ENCODE data around the gene SYT2. TPM values are rescaled to one million over a fixed set of nuclear protein-coding genes. Genes with fewer than 3 reads are reported as not detected.

Gene SYT2
- total RNA-seq, 1 experiment from 2014 or later, result not detected

DNA sequence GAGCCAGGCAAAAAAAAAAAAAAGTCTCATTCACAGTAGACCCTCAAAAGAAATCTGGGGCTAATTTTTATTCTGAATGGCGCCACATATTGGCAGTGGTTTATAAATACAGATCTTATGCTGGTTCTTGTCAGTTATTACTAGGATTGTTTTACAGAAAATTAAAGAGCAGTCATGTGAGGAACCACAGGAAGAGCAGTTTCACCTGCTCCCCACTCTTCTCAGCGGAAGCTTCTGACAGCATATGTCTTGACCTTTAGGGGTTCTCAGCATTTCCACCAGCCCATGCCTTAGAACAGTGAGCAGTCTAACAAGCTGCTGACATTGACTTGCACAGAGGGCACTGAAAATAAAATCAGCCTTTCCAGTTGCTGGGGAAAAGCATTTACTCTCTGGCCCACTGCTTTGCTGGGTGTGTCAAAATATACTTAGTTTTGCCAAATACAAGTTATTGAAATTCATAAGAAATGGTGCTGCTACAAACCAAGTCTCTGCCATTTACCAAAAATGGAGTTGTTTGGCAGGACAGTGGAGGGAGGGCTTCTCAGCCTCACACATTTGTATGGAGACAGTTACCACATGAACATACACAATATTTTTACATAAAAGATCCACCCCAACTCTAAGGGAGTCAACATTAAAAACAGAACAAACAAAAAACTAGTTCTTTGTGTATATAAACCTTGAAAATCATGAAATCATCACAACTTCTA is 144.2 kb downstream of the SYT2 start:
- ChIA-PET RAD21 (ENCODE audit: low non-redundant PET in 1 of 2, low total read pairs in 2 of 2, uncharacterized antibody in 2 of 2, unreplicated experiment in 2 of 2) (no interaction called here), CTCF (no interaction called here), POLR2A (no interaction called here)
- H3K4me3 ChIP-seq (replicated peaks in 1 of 2; ENCODE audit: low read depth in 1 of 2, low read length in 2 of 2), result no peak overlapping the region
- no peak overlapping the region for H3K4me2 ChIP-seq (ENCODE audit: low read length)
- no peak for DNase-seq (ENCODE audit: low read depth, low spot score)
- BruUV-seq (replicated peaks), result no TSS peak
- no peak overlapping the region for H2AFZ ChIP-seq (ENCODE audit: low read depth, low read length, poor library complexity, severe bottlenecking)
- intact Hi-C loops (cut with micrococcal nuclease), result no loop called here
- H3K27me3 ChIP-seq (ENCODE audit: insufficient read depth, low read length), result no peaks in the 10 kb centered on the region
- H3K9me3 ChIP-seq (ENCODE audit: control insufficient read depth in 1 of 2, insufficient read depth in 1 of 2, low read depth in 1 of 2, low read length in 2 of 2), result no peaks in the 10 kb centered on the region
- no peaks in the 10 kb centered on the region for H4K20me1 ChIP-seq (ENCODE audit: insufficient read depth)
- H3K4me1 ChIP-seq (ENCODE audit: control insufficient read depth in 1 of 2, insufficient read depth in 2 of 2, low read length in 2 of 2), result peaks cover 6 to 23% of the 10 kb centered on the region in 2 experiments; a peak in 3 of 4 replicates
- H3K9ac ChIP-seq (ENCODE audit: low read length), result no peak overlapping the region
- TF ChIP-seq ZNF274 (IDR thresholded peaks at IDR 0.05; ENCODE audit: low read depth, low read length), result no peak
- TF ChIP-seq POLR2AphosphoS5 (IDR thresholded peaks at IDR 0.05; ENCODE audit: low read depth, low read length), result no peak
- no peak for TF ChIP-seq YY1 (IDR thresholded peaks at IDR 0.05; ENCODE audit: extremely low read depth, insufficient replicate concordance, low read depth, low read length)
- TF ChIP-seq POLR2A (IDR thresholded peaks at IDR 0.05; ENCODE audit: borderline replicate concordance, extremely low read depth, insufficient read depth, insufficient read length), result no peak
- TF ChIP-seq SRF (IDR thresholded peaks at IDR 0.05; ENCODE audit: low read depth), result no peak
- TF ChIP-seq FOSL1 (IDR thresholded peaks at IDR 0.05; ENCODE audit: low read depth), result no peak
- no peak for TF ChIP-seq CBX3 (IDR thresholded peaks at IDR 0.05; ENCODE audit: low read depth)
- no peak for TF ChIP-seq RAD21 (IDR thresholded peaks at IDR 0.05; ENCODE audit: low read depth)
- no peak for TF ChIP-seq SP1 (IDR thresholded peaks at IDR 0.05; ENCODE audit: low read depth)
- TF ChIP-seq, protein P1, sequence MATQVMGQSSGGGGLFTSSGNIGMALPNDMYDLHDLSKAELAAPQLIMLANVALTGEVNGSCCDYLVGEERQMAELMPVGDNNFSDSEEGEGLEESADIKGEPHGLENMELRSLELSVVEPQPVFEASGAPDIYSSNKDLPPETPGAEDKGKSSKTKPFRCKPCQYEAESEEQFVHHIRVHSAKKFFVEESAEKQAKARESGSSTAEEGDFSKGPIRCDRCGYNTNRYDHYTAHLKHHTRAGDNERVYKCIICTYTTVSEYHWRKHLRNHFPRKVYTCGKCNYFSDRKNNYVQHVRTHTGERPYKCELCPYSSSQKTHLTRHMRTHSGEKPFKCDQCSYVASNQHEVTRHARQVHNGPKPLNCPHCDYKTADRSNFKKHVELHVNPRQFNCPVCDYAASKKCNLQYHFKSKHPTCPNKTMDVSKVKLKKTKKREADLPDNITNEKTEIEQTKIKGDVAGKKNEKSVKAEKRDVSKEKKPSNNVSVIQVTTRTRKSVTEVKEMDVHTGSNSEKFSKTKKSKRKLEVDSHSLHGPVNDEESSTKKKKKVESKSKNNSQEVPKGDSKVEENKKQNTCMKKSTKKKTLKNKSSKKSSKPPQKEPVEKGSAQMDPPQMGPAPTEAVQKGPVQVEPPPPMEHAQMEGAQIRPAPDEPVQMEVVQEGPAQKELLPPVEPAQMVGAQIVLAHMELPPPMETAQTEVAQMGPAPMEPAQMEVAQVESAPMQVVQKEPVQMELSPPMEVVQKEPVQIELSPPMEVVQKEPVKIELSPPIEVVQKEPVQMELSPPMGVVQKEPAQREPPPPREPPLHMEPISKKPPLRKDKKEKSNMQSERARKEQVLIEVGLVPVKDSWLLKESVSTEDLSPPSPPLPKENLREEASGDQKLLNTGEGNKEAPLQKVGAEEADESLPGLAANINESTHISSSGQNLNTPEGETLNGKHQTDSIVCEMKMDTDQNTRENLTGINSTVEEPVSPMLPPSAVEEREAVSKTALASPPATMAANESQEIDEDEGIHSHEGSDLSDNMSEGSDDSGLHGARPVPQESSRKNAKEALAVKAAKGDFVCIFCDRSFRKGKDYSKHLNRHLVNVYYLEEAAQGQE (IDR thresholded peaks at IDR 0.05; ENCODE audit: low read depth), result no peak
- TF ChIP-seq CEBPB (IDR thresholded peaks at IDR 0.05; ENCODE audit: low read depth), result no peak
- TF ChIP-seq ELF1 (IDR thresholded peaks at IDR 0.05; ENCODE audit: borderline replicate concordance, low read depth), result no peak
- TF ChIP-seq, protein P2, sequence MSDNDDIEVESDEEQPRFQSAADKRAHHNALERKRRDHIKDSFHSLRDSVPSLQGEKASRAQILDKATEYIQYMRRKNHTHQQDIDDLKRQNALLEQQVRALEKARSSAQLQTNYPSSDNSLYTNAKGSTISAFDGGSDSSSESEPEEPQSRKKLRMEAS (IDR thresholded peaks at IDR 0.05), result no peak
- TF ChIP-seq, protein P3, sequence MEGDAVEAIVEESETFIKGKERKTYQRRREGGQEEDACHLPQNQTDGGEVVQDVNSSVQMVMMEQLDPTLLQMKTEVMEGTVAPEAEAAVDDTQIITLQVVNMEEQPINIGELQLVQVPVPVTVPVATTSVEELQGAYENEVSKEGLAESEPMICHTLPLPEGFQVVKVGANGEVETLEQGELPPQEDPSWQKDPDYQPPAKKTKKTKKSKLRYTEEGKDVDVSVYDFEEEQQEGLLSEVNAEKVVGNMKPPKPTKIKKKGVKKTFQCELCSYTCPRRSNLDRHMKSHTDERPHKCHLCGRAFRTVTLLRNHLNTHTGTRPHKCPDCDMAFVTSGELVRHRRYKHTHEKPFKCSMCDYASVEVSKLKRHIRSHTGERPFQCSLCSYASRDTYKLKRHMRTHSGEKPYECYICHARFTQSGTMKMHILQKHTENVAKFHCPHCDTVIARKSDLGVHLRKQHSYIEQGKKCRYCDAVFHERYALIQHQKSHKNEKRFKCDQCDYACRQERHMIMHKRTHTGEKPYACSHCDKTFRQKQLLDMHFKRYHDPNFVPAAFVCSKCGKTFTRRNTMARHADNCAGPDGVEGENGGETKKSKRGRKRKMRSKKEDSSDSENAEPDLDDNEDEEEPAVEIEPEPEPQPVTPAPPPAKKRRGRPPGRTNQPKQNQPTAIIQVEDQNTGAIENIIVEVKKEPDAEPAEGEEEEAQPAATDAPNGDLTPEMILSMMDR (IDR thresholded peaks at IDR 0.05 in 2 of 3, conservative IDR thresholded peaks at IDR 0.05 in 1 of 3; ENCODE audit: borderline replicate concordance in 1 of 3, insufficient read depth in 1 of 3, low read depth in 2 of 3, low read length in 2 of 3), result no peak
- TF ChIP-seq JUND (IDR thresholded peaks at IDR 0.05), result no peak
- no peak for ATAC-seq
- no peaks in the 10 kb centered on the region for H3K79me2 ChIP-seq (ENCODE audit: insufficient read depth, low read length)
- H3K9me2 ChIP-seq (ENCODE audit: insufficient read depth), result no peaks in the 10 kb centered on the region
- no peak overlapping the region for H3K27ac ChIP-seq (ENCODE audit: low read depth, low read length)
- no peaks in the 10 kb centered on the region for H3K36me3 ChIP-seq (ENCODE audit: control insufficient read depth in 1 of 2, insufficient read depth in 2 of 2, low read length in 2 of 2)
